ENCODE measurements around the gene TNFSF13.
A peak's percentile ranks its signal among the peaks of the same experiment; 100 is the strongest.

The TNFSF13 gene

DNA sequence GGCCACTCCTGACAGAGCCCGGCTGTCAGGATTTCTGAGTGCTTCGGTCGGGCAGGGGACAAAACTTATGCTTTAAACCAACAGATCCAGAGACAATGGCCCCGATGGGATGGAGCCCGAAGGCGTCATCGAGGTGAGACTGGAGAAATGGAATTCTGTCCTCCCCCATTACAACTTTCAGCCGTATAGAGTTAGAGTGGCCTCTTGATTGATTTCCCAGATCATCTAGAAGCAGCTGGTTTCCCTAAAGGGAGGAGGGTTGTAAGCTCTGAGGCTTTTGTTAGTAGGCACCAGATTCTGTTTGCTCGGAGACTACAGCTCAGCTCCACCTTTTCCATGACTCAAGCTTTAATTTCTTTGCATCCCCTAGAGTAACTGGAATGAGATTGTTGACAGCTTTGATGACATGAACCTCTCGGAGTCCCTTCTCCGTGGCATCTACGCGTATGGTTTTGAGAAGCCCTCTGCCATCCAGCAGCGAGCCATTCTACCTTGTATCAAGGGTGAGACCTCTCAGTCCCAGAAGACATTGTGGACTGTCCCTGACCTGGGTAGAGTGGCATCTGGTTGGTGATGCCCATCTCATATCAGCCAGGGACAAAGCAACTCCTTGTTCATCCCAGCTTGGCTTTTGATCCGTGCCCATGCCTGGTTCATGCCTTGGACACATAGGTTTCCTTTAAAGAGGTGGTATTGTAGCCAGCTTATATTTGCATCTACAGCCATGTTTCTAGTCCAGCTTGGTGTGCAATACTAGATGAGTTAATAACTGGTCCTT, 15.8 kb downstream of the TNFSF13 start:
- no peak for DNase-seq (ENCODE audit: low read depth in 2 of 2)

DNA sequence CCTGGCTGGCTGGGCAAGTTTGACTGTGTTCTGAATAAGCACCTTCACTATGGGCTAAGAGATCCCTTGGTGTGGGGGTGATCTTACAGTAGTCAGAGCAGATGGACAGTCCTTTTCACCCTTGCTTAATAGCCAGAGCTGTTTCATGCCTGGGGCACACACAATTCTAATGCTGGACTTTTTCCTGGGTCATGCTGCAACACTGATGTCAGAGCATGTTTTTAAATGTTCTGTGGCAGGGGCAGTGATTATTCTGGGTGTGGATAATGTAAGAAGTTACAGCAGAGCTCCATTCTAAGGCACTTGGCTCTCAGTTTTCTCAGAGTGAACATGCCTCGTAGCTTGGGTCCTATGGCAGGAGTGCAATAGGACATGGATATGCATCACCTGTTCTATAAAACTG, 16.9 kb downstream of the TNFSF13 start:
- DNase-seq (ENCODE audit: low read depth in 2 of 2): no peak

GRCh38 chr17:7575959-7576358, 17.4 kb downstream of the TNFSF13 start:
- DNase-seq (ENCODE audit: low read depth in 2 of 2): no peak

GRCh38 chr17:7576432-7576937, 17.9 kb downstream of the TNFSF13 start:
- DNase-seq (ENCODE audit: low read depth in 2 of 2): no peak

DNA sequence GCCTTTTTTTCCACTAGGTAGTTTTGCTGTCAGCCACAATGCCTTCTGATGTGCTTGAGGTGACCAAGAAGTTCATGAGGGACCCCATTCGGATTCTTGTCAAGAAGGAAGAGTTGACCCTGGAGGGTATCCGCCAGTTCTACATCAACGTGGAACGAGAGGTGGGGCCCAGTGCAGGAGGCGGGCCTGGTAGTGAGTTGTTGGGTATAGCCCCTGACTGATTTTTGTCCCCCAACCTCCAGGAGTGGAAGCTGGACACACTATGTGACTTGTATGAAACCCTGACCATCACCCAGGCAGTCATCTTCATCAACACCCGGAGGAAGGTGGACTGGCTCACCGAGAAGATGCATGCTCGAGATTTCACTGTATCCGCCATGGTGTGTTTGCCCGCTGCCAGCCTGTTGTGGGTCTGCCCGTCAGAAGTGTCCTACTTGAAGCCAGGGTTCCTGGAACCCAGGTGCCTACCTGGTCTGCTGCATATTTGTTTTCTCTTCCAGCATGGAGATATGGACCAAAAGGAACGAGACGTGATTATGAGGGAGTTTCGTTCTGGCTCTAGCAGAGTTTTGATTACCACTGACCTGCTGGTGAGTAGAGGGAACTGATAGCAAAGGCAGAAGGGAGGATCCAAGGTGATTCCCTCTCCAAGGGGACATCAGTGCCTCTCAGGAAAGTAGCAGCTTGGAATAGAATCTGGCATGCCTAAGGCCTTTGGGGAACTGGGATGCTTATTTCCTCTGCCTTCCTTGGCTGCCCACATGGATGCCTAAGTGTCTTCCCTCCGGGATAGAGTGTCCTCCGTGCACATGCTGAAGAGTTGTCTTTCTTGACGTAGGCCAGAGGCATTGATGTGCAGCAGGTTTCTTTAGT, 19.0 kb downstream of the TNFSF13 start:
- no peak for DNase-seq (ENCODE audit: low read depth in 2 of 2)

GRCh38 chr17:7579001-7579833, 20.7 kb downstream of the TNFSF13 start, which contains the start of gene CD68:
TSS of gene CD68 (plus strand) at chr17:7579638. CDS start at chr17:7579678, 40 bp downstream.
- DNase-seq (ENCODE audit: low read depth in 2 of 2): peak; percentile 53 to 55

DNA sequence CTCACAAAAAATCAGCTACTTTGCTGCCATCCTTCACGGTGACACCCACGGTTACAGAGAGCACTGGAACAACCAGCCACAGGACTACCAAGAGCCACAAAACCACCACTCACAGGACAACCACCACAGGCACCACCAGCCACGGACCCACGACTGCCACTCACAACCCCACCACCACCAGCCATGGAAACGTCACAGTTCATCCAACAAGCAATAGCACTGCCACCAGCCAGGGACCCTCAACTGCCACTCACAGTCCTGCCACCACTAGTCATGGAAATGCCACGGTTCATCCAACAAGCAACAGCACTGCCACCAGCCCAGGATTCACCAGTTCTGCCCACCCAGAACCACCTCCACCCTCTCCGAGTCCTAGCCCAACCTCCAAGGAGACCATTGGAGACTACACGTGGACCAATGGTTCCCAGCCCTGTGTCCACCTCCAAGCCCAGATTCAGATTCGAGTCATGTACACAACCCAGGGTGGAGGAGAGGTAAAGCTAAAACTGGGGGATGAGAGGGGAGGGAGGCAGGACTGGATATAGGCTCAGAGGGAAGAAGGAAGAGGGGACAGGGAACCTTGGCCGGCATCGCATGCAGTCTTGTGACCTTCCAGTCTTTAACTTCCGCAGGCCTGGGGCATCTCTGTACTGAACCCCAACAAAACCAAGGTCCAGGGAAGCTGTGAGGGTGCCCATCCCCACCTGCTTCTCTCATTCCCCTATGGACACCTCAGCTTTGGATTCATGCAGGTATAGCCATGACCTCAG, 21.5 kb downstream of the TNFSF13 start:
- DNase-seq (ENCODE audit: low read depth in 2 of 2): no peak

DNA sequence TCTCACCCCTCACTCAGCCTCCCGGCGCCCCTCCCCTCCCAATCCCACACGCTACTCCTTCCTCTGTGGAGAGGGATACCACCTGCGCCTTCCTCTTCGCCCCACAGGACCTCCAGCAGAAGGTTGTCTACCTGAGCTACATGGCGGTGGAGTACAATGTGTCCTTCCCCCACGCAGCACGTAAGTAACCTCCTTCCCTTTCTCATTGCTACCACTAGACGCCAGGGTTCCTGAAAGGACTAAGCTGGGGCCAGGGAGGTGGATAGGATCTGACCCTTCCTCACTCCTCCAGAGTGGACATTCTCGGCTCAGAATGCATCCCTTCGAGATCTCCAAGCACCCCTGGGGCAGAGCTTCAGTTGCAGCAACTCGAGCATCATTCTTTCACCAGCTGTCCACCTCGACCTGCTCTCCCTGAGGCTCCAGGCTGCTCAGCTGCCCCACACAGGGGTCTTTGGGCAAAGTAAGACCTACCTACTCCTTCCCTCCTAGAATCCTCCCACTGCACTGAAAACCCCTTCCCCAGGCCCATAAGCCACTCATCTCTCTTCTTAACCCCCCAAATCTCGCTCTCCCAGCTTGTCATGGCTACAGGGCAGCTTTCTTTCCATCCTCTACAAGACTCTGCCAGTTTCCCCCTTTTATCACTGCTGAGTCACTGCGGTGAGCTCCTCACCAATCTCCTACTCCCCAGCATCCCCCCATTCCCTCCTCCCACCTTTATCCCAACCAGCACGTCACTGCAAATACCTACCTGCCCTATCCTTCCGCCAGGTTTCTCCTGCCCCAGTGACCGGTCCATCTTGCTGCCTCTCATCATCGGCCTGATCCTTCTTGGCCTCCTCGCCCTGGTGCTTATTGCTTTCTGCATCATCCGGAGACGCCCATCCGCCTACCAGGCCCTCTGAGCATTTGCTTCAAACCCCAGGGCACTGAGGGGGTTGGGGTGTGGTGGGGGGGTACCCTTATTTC, 22.3 kb downstream of the TNFSF13 start:
- no peak for DNase-seq (ENCODE audit: low read depth in 2 of 2)

- no peak for DNase-seq (ENCODE audit: low read depth in 2 of 2)
Observed at GRCh38 chr17:7582396-7583252, 24.1 kb downstream of the TNFSF13 start.

DNA sequence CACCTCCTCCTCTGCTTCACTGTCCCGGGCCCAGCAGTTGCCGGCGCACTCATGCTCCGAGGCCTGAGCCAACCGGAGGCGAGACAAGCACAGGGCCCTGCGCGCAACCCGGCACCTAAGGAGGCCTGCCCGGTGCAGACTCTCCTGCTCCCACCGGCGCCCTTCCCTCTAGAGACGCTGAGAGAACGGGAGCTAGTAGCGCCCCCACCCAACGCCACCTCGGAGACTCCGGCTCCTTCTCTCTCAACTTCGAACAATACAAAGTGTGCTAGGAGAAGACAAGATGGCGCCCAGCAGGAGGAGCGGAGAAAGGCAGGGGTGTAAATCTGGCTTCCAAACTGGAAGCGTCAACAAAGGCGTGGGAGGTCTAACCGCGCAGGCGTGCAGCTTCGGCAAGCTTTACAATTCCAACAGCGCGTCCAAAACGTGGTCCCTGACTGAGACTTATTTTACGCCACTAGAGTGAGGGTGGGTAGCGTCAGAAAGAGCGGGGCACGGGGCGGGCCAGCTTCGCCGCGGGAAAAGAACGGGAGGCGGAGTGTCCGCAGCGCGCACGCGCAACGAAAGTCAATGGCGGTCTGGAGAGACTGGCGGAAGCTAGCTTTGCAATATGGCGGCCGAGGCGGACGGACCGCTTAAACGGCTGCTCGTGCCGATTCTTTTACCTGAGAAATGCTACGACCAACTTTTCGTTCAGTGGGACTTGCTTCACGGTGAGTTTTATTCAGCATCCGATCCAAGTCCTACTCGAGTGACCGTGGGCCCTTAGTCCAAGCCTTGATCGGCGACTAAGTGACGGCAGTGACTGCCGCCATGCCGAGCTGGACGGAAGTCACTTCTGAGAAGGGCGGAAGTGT, 24.9 kb downstream of the TNFSF13 start, which contains the start of gene MPDU1:
Gene MPDU1 (plus strand): TSS at position 600 of the 857 bp plus-strand sequence. CDS start 11 bp downstream, at position 611.
- peak; percentile 90 to 91 for DNase-seq (ENCODE audit: low read depth in 2 of 2)

GRCh38 chr17:7586673-7587419, 28.3 kb downstream of the TNFSF13 start:
- DNase-seq (ENCODE audit: low read depth in 2 of 2): no peak

DNA sequence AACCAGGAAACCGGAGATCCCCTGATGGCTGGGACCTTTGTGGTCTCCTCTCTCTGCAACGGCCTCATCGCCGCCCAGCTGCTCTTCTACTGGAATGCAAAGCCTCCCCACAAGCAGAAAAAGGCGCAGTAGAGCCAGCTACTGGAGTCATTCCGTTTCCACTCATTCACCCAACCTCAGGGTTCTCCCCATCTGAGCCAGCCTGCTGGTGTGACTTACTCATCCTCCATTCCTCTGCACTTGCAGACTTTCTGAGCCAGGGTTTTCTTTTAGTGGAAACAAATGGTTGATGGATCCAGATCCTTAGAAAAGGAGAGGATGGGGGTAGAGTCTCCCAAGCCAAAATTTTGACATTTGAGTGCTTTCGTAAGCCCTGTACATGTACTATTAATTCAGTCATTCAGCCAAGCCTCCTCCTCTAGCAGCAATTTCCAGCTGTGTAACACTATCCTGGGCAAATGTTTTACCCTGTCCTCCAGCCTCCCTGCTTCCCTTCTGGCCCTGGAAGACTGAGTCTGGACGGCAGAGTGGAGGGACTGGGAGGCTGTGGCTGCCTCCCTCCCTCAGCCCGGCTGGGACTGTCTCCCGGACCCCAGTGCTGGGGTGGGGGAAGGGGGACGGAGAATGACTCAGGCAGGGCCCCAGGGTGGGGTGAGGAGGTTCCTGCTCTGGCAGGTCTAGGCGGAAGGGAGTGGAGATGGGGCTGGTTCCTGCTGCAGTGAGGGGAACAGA, 29.0 kb downstream of the TNFSF13 start:
- no peak for DNase-seq (ENCODE audit: low read depth in 2 of 2)

- DNase-seq (ENCODE audit: low read depth in 2 of 2): no peak
Observed at GRCh38 chr17:7588553-7589203, 30.1 kb downstream of the TNFSF13 start.

GRCh38 chr17:7589204-7589868, 30.8 kb downstream of the TNFSF13 start:
- peak; percentile 37 to 38 for DNase-seq (ENCODE audit: low read depth in 2 of 2)

All from activated CD8-positive, alpha-beta memory T cell treated with anti-CD3 and anti-CD28 coated beads for 4 hours (primary cell).